Smooth muscle cell (in vitro differentiated cells): ENCODE measurements around the gene BMPR1A. TPM values are rescaled to one million over a fixed set of nuclear protein-coding genes. Genes with fewer than 3 reads are reported as not detected.

ENCODE experiments used
- DNase-seq: peaks from one replicate; lab custom pipeline; 2025; ENCODE audit not compliant: unreplicated experiment; lab: John Stamatoyannopoulos, UW
- H2AFZ ChIP-seq: fragments of 200-600 bp; sonication (generic); 2 replicates; pipeline ENCODE4 v1.6.0; 2016; ENCODE audit warnings: antibody characterized with exemption, low read depth, mild to moderate bottlenecking
- H3F3A ChIP-seq: fragments of 200-600 bp; sonication (generic); 2 replicates; pipeline ENCODE4 v1.6.0; 2017; ENCODE audit warnings: antibody characterized with exemption, low read depth
- H3K27ac ChIP-seq: fragments of 200-600 bp; sonication (generic); 2 replicates; pipeline ENCODE4 v1.5.1; 2016; ENCODE audit warnings: low read depth, mild to moderate bottlenecking
- H3K27me3 ChIP-seq: fragments of 200-600 bp; sonication (generic); 2 replicates; pipeline ENCODE4 v1.6.1; 2016; ENCODE audit warnings: low read depth, mild to moderate bottlenecking
- H3K36me3 ChIP-seq: fragments of 200-600 bp; sonication (generic); 2 replicates; pipeline ENCODE4 v1.5.1; 2016; ENCODE audit warnings: low read depth
- H3K4me1 ChIP-seq: fragments of 200-600 bp; sonication (generic); 2 replicates; pipeline ENCODE4 v1.5.1; 2016; ENCODE audit warnings: low read depth
- H3K4me2 ChIP-seq: fragments of 200-600 bp; sonication (generic); 2 replicates; pipeline ENCODE4 v1.6.0; 2016; ENCODE audit warnings: mild to moderate bottlenecking
- H3K4me3 ChIP-seq: fragments of 200-600 bp; sonication (generic); 2 replicates; pipeline ENCODE4 v1.5.1; 2016; ENCODE audit warnings: mild to moderate bottlenecking
- H3K79me2 ChIP-seq: fragments of 200-600 bp; sonication (generic); 2 replicates; pipeline ENCODE4 v1.6.0; 2016; ENCODE audit warnings: low read depth, mild to moderate bottlenecking
- H3K9ac ChIP-seq: fragments of 200-600 bp; sonication (generic); 2 replicates; pipeline ENCODE4 v1.6.0; 2016; ENCODE audit warnings: low read depth
- H3K9me3 ChIP-seq: fragments of 200-600 bp; sonication (generic); replicated peaks from 2 replicates; pipeline ENCODE4 v1.5.1; 2016; ENCODE audit warnings: low read depth
- H4K20me1 ChIP-seq: fragments of 200-600 bp; sonication (generic); 2 replicates; pipeline ENCODE4 v1.6.0; 2016; ENCODE audit warnings: low read depth
- WGBS: methylation state at CpG from one replicate; pipeline ENCODE4 v1.1.7; 2016; ENCODE audit warnings: low lambda C conversion rate; 5-methylcytosine and 5-hydroxymethylcytosine counted together
- polyA plus RNA-seq: library from polyadenylated mRNA; unstranded; fragments of >200 nt; fragmentation: Nextera tagmentation; extraction: Ambion mirVana; gene quantifications from 2 replicates; pipeline ENCODE4 v1.2.1, GENCODE V29; 2016
- total RNA-seq: library from RNA; depleted of rRNA; stranded (reverse); fragments of >200 nt; gene quantifications from 2 replicates; pipeline ENCODE4 v1.2.3, GENCODE V29; 2014
- TF ChIP-seq, protein P1 (sequence below): fragments of 200-600 bp; sonication (generic); IDR thresholded peaks from 2 replicates; pipeline ENCODE4 v1.5.1; 2017; ENCODE audit warnings: borderline replicate concordance, mild to moderate bottlenecking, antibody characterized with exemption; ENCODE audit not compliant: insufficient read depth, poor library complexity, severe bottlenecking

The BMPR1A gene
- total and polyA plus RNA-seq, 2 experiments from 2014 or later = 15.5 to 80.9 TPM

DNA sequence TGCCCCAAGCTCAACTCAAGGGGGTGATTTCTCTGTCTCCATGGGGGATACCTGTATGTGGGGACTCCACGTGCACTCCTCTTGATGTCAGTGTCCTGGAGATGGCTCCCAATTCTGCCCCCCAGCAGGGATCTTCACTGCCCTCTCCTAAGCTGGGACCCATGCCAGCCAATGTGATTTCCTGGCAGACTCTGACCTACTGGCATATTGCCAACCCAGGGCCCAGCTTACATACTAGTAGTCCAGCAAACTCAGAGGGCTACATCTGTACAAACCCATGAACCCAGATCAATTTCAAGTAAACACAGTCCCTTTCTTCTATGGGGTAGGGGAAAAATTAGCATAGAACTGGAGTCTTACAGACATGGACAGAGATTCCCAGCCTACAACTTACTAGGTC is 26.2 kb upstream of the BMPR1A start:
- Histone ChIP-seq H3K36me3 (no peaks in the 10 kb centered on the region), H3K4me2 (no peak overlapping the region), H4K20me1 (no peaks in the 10 kb centered on the region), H3K9ac (no peak overlapping the region), H3K4me1 (no peaks in the 10 kb centered on the region), H3K79me2 (no peaks in the 10 kb centered on the region), H3K27ac (no peak overlapping the region), H3K27me3 (no peaks in the 10 kb centered on the region), H3K4me3 (no peak overlapping the region), H2AFZ (no peak overlapping the region), H3K9me3 (no peaks in the 10 kb centered on the region), H3F3A (no peaks in the 10 kb centered on the region)
- DNase-seq = no peak
- WGBS = 94% methylated on average over 1 of the region's 1 CpG
- TF ChIP-seq, protein P1, sequence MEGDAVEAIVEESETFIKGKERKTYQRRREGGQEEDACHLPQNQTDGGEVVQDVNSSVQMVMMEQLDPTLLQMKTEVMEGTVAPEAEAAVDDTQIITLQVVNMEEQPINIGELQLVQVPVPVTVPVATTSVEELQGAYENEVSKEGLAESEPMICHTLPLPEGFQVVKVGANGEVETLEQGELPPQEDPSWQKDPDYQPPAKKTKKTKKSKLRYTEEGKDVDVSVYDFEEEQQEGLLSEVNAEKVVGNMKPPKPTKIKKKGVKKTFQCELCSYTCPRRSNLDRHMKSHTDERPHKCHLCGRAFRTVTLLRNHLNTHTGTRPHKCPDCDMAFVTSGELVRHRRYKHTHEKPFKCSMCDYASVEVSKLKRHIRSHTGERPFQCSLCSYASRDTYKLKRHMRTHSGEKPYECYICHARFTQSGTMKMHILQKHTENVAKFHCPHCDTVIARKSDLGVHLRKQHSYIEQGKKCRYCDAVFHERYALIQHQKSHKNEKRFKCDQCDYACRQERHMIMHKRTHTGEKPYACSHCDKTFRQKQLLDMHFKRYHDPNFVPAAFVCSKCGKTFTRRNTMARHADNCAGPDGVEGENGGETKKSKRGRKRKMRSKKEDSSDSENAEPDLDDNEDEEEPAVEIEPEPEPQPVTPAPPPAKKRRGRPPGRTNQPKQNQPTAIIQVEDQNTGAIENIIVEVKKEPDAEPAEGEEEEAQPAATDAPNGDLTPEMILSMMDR = no peak

DNA sequence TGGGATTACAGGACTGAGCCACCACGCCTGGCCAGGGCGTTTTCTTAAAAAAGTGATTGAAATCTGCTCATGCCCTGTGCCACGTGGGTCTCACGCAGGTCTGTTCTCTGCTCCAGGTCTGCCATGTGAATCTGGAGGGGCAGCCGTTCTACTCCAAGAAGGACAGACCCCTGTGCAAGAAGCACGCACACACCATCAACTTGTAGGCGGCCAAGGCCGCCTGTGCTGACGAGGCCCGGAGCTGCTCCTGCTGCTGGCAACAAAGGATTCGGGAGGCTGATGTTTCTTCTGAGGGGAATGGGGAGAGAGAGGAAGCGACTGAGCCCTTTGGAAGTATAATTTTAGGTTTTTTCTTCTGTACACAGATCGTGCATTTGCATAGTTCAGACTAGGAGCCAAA is 23.6 kb upstream of the BMPR1A start:
- no peaks in the 10 kb centered on the region for H3F3A ChIP-seq
- DNase-seq = no peak
- H3K4me3 ChIP-seq = no peak overlapping the region
- TF ChIP-seq, protein P1 = no peak
- no peaks in the 10 kb centered on the region for H3K36me3 ChIP-seq
- no peak overlapping the region for H3K9ac ChIP-seq
- H3K9me3 ChIP-seq = no peaks in the 10 kb centered on the region
- no peaks in the 10 kb centered on the region for H3K27me3 ChIP-seq
- no peaks in the 10 kb centered on the region for H3K79me2 ChIP-seq
- no peaks in the 10 kb centered on the region for H3K4me1 ChIP-seq
- H4K20me1 ChIP-seq = no peaks in the 10 kb centered on the region
- no peak overlapping the region for H3K4me2 ChIP-seq
- no peak overlapping the region for H2AFZ ChIP-seq
- no peak overlapping the region for H3K27ac ChIP-seq
- 94% methylated on average over 13 of the region's 13 CpGs for WGBS

DNA sequence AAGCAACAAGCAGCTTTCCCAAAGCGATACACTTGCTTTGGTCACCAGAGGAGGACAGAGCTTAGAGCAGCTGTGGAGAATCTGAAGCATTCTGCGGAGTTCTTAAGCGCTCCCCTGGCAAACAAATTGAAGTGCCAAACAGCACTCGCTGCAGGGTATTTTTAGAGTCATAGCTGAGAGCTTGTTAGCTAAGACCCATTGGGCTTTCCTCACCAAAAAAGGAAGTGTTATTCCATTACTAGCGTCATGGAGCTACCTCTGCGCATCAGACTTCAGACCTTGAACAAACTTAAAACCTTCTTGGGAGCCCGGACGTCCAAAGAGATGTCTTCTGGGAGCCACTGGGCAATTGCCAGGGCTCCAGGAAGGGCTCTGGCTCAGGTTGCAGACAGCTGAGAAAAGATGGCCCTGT is 23.2 kb upstream of the BMPR1A start:
- Histone ChIP-seq H3K9ac (no peak overlapping the region), H3K4me2 (no peak overlapping the region)

More for the DNA sequence above, 23.2 kb upstream of the BMPR1A start:
- 91% methylated on average over 8 of the region's 8 CpGs for WGBS
- Histone ChIP-seq H3K9me3 (no peaks in the 10 kb centered on the region), H3K4me3 (no peak overlapping the region), H3K4me1 (no peaks in the 10 kb centered on the region), H3F3A (no peaks in the 10 kb centered on the region), H3K36me3 (no peaks in the 10 kb centered on the region), H3K79me2 (no peaks in the 10 kb centered on the region), H3K27me3 (no peaks in the 10 kb centered on the region), H3K27ac (no peak overlapping the region), H4K20me1 (no peaks in the 10 kb centered on the region), H2AFZ (no peak overlapping the region)
- TF ChIP-seq, protein P1 = no peak
- DNase-seq = no peak
